NB4 (cell line): ENCODE measurements around the gene CDH22.

Experiments used
- MYC ChIP-seq: IDR thresholded peaks from 2 replicates; pipeline ENCODE4 v1.6.1; 2011; ENCODE audit warnings: low read depth, low read length
- POLR2A ChIP-seq: IDR thresholded peaks from 2 replicates; pipeline ENCODE4 v1.6.1; 2011; ENCODE audit warnings: mild to moderate bottlenecking; ENCODE audit not compliant: insufficient read length; ENCODE audit errors: extremely low read depth
- TF ChIP-seq, protein P1 (sequence below): IDR thresholded peaks from one replicate; pipeline ENCODE4 v1.5.1; 2012; ENCODE audit warnings: low read depth, low read length
- TF ChIP-seq, protein P2 (sequence below): IDR thresholded peaks from 2 replicates; pipeline ENCODE4 v1.6.1; 2011; ENCODE audit warnings: low read depth, low read length

DNA sequence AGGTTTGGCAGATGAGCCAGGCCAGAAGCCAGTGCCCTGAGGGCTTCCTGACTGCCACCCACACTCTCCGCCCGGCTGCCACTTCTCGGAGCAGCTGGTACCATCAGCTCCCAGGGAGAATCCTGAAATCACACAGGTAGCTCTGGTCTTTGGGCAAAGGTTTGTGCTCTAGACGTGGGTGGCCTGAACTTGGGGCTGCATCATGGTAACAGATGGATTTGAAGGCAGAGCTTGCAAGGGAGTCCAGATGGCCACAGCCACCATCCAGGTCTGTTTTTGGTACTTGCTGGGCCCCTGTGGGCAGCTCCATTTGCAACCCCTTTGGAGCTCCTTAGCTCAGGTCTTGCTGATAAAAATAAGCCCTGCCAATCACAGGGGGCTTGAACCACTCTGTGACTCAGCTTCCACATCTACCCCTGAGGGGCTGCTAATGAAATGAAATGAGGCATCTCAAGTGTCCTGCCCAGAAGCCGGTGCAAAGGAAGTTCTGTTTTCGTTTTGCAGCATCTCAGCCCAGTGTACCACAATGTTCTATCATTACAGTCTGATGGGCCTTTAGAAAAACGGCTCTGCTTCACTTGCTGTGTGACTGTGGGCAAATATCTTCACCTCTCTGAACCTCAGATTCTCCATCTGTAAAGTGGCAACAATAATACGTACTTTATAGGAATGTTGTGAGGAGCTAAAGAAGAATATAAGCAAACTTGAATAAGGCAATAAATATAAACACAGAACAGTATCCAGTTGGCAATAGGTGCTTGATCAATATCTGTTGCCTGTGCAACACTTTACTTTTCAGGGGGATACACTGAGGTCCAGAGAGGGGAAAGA is 25.1 kb upstream of the CDH22 start:
- TF ChIP-seq, protein P1, sequence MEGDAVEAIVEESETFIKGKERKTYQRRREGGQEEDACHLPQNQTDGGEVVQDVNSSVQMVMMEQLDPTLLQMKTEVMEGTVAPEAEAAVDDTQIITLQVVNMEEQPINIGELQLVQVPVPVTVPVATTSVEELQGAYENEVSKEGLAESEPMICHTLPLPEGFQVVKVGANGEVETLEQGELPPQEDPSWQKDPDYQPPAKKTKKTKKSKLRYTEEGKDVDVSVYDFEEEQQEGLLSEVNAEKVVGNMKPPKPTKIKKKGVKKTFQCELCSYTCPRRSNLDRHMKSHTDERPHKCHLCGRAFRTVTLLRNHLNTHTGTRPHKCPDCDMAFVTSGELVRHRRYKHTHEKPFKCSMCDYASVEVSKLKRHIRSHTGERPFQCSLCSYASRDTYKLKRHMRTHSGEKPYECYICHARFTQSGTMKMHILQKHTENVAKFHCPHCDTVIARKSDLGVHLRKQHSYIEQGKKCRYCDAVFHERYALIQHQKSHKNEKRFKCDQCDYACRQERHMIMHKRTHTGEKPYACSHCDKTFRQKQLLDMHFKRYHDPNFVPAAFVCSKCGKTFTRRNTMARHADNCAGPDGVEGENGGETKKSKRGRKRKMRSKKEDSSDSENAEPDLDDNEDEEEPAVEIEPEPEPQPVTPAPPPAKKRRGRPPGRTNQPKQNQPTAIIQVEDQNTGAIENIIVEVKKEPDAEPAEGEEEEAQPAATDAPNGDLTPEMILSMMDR = no peak
- TF ChIP-seq MYC (no peak), POLR2A (no peak)
- TF ChIP-seq, protein P2, sequence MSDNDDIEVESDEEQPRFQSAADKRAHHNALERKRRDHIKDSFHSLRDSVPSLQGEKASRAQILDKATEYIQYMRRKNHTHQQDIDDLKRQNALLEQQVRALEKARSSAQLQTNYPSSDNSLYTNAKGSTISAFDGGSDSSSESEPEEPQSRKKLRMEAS = no peak
